NCI-H2081 (cell line): ENCODE measurements around the gene SHISA5.
"Not testable (repeated sequence)": the region's sequence is repeated elsewhere in the genome, so short reads cannot be mapped to it uniquely, and the experiment has no call there.

Experiments used
- DNase-seq, 2 experiments: peaks; one replicate each; lab custom pipeline; 2025; lab: John Stamatoyannopoulos, UW

Gene SHISA5

DNA sequence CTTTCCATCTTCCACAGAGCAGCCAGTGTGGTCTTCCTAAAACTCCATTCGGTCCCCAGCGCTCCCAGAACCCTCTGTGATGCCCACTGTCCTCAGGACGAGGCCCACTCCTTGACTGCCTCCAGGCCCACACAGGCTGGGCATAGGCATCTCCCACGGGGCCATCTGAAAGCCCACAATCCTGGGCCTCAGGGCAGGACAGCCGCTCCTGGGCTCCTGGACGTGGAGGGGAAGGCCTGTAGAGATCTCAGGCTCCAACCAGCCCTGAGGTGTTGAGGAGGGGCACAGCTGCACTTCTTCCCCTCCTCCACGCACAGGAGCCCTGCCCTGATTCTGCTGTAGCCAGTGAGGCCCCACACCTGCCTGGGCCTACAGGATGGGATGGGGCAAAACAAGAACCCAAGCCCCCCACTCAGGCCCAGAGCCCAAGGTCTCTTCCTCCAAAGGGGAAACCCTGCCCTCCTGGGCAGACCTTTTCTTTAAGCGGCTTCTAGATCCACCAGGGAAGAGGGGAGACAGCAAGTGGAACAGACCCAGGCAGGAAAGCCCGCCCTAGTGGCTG, 25.9 kb downstream of the SHISA5 start:
- DNase-seq, result no peak

DNA sequence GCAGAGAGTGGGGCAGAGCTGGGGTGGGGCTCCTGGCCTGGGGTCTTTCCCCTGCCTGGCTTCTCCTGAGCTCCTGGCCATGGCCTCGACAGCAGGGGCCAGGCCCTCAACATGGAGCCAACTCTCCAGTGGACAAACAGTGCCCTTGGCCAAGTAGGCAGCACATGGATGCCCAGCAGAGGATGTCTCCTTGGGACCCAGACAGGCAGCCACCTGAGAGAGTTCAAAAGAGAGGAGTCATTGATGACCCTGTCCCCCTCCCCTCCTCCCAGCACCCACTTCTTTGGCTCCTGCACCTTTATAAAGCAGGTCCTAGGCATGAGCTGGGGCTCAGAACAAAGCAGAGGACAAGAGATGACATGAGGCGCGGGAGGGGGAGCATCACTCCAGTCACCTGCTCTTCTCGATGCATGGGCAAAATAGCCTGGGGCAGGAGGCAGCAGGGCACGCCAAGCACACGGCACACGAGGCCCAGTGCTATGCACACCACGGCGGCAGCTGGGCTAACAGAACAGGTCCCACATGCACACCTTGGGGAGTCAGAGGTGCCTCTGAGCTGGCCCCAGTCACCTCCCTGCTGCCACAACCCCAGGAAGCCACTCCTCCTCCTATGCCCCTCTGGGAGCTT, 27.4 kb downstream of the SHISA5 start:
- DNase-seq, result peak in 1 of 2 experiments; percentile 34

DNA sequence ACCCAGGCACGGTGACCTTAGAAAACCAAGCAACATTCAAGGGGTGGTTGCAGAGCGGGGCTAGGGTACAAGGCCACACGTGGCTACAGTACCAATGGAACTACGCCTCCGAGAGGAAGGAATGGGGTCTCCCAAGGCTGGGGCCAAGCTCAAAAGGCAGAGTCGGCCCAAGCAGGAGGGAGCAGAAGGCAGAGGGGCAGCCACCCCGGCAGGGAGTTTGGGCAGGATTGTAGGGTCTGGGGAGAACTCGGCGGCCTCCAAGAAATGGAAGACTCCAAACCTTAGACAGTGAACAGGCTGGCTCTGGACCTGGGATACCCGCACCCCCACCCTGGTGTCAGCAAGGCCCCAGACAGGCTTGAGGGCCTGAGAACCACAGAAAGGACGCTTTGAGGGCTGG, 28.8 kb downstream of the SHISA5 start:
- no peak for DNase-seq

DNA sequence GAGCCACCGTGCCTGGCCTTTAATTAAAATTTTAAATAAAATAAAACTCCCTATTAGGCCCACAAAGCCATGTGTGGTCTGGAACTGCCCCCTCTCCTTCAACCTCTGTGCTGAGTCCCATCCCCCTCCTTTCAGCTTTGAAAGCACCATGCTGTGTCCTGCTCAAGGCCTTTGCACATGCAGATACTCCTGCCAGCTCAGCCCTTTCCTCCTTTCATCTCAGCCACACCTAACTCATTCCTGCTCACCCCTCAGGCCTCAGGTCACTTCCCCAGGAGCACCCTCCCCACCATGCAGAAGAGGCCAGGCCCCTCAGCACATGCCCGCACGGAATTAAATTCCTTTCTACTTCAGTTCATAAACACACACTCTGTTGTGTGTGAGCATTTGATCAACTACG, 29.4 kb downstream of the SHISA5 start:
- DNase-seq, result no peak

DNA sequence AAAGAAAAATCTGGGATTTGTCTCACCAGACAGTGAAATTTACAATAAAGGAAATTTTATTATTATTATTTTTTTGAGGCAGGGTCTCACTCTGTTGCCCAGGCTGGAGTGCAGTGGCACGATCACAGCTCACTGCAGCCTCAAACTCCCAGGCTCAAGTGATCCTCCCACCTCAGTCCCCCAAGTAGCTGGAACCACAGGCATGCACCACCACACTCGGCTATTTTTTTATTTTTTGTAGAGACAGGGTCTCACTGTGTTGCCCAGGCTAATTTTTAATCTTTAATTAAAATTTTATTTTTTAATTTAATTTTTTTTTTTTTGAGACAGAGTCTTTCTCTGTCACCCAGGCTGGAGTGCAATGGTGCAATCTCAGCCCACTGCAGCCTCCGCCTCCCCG, 29.9 kb downstream of the SHISA5 start:
- DNase-seq, result not testable (repeated sequence)

- no peak for DNase-seq
These were observed 30.4 kb downstream of the SHISA5 start for GRCh38 chr3:48473617-48473952.

DNA sequence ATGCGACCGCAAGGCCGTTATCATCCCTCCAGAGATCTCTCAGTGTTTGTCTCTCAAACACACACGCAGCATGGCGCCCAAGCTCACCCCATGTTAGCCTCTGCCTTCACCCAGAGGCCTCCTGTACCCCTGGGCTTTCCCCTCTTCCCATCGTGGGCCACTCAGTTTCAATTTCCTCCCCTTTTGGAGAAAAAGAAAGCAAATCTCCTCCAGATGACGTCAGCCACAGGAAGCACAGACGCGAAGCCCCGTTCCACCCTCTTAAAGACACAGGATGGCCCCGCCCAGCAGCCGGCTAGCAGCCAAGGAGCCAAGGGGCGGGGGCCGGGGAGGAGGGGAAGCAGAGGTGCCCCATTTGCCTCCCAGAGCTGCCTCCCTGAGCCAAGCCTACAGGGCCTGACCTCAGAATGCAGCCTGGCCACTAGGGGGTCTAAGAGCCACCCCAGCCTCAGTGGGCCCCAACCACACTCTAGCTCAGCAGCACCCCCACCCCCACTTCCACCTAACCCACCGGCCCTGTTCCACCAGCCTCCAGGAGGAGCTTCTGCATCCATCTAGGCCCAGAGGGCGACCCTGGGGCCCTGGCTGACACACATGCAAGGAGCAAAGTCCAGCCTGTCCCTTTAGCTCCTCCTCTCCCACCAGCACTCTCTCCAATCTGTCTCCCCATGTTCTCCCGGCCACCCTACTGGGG, 30.9 kb downstream of the SHISA5 start:
- peak; percentile 74 to 81 for DNase-seq

DNA sequence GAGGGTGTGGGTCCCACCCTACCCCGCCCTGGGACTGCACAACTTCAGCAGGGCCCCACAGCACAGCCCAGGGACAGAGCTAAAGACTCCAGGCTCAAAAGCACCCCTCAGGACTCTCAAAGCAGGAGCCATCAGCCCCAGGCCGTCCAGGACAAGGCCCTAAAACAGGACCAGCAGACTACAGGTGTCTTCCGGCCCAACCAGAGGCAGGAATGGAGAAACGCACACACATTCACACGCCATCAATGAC, 31.4 kb downstream of the SHISA5 start:
- no peak for DNase-seq

DNA sequence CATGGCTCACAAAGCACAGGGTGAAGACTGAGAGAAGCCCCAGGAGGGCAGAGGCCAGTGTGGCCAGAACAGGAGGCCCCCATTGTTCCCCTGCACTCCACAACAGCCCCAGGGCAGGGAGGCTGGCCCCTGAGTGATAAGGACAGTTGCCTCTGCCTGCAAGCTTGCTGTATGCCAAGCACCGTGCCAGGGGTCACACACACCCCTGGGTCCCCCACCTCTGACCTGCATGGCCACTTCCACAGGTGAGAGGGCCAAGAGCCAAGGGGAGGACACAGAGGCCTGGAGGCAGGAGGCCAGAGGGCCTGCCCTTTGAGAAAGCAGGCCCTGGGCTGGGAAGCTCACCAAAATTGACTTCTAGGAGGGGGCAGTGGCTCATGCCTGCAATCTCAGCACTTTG, 33.7 kb downstream of the SHISA5 start:
- no peak for DNase-seq

- no peak for DNase-seq
These were observed 34.7 kb downstream of the SHISA5 start for GRCh38 chr3:48469046-48469915.

DNA sequence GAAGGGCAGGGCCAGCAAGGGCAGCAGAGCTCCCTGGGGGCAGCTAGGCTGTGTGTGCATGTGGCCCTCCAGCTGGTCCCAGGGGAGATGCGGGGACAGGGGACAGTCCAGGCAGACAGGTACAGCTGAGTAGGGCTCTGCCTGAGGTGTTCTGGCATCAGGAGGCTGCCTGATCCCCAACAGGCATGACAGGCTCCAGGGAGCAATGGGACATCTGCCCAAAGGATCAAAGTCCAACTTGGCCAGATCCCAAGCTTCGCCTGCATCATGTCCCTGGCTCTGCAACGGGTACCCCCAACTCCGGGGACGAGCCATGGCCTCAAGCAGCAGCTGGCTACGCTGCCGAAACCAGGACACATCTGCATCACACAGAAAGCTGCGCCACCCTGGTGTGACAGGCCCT, 35.6 kb downstream of the SHISA5 start:
- DNase-seq, result no peak

- no peak for DNase-seq
These were observed 36.3 kb downstream of the SHISA5 start for GRCh38 chr3:48467473-48468267.

DNA sequence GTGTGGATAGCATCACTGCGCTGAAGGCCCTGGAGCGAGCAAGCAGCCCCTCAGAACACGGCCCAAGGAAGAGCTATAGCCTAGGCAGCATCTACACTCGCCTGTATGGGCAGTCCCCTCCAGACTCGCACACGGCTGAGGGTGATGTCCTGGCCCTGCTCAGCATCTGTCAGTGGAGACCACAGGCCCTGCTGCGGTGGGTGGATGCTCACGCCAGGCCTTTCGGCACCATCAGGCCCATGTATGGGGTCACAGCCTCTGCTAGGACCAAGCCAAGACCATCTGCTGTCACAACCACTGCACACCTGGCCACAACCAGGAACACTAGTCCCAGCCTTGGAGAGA, 36.9 kb downstream of the SHISA5 start:
- DNase-seq, result no peak

DNA sequence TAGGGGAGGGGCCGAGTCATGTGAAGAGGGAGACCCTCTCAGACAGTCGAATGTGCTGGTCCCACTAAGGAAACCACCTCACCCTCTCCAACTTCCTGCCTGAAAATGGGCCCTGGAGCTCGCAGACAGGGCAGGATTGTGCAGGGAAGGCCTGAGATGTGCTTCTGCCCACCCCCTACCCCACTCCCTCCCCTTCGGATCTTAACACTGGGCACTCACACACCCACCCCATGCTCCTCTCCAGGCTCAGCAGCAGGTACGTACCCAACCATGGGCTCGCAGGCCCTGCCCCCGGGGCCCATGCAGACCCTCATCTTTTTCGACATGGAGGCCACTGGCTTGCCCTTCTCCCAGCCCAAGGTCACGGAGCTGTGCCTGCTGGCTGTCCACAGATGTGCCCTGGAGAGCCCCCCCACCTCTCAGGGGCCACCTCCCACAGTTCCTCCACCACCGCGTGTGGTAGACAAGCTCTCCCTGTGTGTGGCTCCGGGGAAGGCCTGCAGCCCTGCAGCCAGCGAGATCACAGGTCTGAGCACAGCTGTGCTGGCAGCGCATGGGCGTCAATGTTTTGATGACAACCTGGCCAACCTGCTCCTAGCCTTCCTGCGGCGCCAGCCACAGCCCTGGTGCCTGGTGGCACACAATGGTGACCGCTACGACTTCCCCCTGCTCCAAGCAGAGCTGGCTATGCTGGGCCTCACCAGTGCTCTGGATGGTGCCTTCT, 37.4 kb downstream of the SHISA5 start:
- peak in 1 of 2 experiments; percentile 17 for DNase-seq

GRCh38 chr3:48465531-48466378, 38.2 kb downstream of the SHISA5 start:
- peak; percentile 79 to 85 for DNase-seq

DNA sequence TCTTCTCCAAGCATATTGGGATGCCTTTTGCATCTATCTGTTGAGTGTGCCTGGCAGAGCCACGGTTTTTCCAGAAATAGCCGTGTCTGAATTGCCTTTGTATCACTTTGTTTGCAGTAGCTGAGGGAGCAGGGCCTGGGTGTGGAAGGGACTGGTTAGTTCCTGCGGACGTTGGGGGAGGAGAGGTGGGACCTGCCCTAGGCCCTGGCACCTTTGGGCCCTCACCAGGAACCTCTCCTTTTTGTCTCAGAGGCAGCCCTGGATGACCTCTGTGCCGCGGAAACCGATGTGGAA, 38.8 kb downstream of the SHISA5 start:
- DNase-seq, result no peak

GRCh38 chr3:48464713-48465221, 39.2 kb downstream of the SHISA5 start:
- DNase-seq, result no peak

DNA sequence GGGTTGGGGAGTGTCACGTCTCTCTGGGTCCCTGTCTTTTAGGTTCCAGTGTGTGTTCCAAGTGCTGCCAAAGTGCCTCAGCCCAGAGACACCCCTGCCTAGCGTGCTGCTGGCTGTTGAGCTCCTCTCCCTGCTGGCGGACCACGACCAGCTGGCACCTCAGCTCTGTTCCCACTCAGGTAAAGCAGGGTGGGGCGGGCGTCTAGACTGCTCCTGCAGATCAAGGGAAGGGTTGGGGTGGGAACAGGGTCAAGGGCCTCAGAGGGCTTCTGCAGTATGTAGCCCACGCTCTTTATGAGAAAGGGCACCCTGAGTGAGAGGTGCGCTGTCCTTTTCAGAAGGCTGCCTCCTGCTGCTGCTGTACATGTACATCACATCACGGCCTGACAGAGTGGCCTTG, 40.3 kb downstream of the SHISA5 start:
- no peak for DNase-seq

DNA sequence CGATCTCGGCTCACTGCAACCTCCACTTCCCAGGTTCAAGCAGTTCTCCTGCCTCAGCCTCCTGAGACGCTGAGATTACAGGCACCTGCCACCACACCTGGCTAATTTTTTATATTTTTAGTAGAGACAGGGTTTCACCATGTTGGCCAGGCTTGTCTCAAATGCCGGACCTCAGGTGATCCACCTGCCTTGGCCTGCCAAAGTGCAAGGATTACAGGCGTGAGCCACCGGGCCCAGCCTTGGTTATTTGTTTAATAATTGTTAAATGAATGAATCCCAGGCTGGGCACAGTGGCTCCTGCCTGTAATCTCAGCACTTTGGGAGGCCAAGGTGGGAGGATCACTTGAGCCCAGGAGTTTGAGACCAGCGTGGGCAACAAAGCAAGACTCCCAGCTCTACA, 42.2 kb downstream of the SHISA5 start:
- DNase-seq, result not testable (repeated sequence)

DNA sequence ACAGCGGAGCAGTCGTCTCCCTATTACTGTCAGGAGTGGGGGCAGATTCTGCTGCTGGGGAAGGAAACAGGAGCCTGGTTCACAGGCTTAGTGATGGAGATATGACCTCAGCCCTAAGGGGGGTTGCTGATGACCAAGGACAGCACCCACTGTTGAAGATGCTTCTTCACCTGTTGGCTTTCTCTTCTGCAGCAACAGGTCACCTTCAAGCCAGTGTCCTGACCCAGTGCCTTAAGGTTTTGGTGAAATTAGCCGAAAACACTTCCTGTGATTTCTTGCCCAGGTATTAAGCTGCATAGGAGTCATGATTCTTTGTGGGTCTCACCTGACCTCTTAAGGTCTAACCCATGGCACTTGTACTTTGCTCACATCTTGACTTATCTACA, 43.5 kb downstream of the SHISA5 start:
- no peak for DNase-seq
